Measurements from ENCODE around the gene SGSM2. TPM values are rescaled to one million over a fixed set of nuclear protein-coding genes. Genes with fewer than 3 reads are reported as not detected.

Gene SGSM2
- polyA plus RNA-seq, 1 donor from 2014 or later: 222 TPM

DNA sequence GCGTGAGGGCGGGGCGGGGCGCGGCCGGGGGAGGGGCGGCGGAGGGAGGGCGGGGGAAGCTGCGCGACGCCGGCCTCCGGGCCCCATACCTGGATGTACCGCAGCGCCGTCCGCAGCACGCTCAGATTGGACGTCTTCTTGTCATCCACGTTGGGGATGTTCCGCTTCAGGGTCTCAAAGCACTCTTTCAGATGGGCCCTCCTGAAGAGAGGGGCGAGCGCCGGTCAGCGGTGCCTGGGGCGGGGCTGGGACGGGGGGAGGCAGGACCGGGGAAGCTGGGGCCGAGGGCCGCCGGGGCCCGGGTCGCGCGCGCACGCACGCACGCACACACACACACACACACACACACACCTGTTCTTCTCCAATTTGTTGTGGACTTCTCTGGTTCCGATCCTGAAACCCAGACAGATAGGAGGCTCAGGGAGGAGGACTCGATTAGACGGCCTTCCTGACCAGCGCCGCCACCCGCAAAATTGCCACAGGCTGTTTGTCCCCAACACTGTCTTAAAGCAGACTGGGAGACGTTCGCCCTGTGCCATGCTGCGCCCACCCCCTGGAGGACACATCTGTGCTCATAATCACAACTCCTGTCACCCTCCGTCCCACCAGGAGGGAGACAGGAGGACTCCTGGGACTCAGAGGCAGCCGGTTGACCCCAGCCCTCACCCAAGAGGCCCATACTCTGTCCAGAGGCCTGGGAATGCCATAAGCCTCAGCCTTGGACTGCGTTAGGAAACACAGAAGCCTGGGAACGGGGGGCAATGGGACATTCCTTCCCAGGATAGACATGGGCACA, 56.9 kb downstream of the SGSM2 start:
- Histone ChIP-seq H3K9me2 (ENCODE audit: insufficient read depth, low read length) (no peaks in the 10 kb centered on the region), H3K27me3 (ENCODE audit: insufficient read depth, low read depth, low read length) (no peaks in the 10 kb centered on the region), H2AFZ (ENCODE audit: low read depth, low read length) (no peak overlapping the region), H3K9me3 (ENCODE audit: low read length) (no peaks in the 10 kb centered on the region), H3K36me3 (ENCODE audit: insufficient read depth, low read length) (no peaks in the 10 kb centered on the region), H3K4me3 (ENCODE audit: low read length) (peak overlapping the region; percentile 21), H4K20me1 (ENCODE audit: insufficient read depth) (peaks cover 38% of the 10 kb centered on the region), H3K79me2 (replicated peaks; ENCODE audit: insufficient read depth, low read length) (peaks cover 69% of the 10 kb centered on the region), H3K9ac (ENCODE audit: low read length) (peak overlapping the region; percentile 30), H3K4me2 (ENCODE audit: low read length) (no peak overlapping the region), H3F3A (ENCODE audit: insufficient read depth, low read length, poor library complexity, severe bottlenecking) (peaks cover 7% of the 10 kb centered on the region), H3K27ac (ENCODE audit: low read length) (peak overlapping the region; percentile 31)
- TF ChIP-seq, protein P1, sequence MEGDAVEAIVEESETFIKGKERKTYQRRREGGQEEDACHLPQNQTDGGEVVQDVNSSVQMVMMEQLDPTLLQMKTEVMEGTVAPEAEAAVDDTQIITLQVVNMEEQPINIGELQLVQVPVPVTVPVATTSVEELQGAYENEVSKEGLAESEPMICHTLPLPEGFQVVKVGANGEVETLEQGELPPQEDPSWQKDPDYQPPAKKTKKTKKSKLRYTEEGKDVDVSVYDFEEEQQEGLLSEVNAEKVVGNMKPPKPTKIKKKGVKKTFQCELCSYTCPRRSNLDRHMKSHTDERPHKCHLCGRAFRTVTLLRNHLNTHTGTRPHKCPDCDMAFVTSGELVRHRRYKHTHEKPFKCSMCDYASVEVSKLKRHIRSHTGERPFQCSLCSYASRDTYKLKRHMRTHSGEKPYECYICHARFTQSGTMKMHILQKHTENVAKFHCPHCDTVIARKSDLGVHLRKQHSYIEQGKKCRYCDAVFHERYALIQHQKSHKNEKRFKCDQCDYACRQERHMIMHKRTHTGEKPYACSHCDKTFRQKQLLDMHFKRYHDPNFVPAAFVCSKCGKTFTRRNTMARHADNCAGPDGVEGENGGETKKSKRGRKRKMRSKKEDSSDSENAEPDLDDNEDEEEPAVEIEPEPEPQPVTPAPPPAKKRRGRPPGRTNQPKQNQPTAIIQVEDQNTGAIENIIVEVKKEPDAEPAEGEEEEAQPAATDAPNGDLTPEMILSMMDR (IDR thresholded peaks at IDR 0.05; ENCODE audit: poor library complexity, severe bottlenecking): no peak
- TF ChIP-seq, protein P2, sequence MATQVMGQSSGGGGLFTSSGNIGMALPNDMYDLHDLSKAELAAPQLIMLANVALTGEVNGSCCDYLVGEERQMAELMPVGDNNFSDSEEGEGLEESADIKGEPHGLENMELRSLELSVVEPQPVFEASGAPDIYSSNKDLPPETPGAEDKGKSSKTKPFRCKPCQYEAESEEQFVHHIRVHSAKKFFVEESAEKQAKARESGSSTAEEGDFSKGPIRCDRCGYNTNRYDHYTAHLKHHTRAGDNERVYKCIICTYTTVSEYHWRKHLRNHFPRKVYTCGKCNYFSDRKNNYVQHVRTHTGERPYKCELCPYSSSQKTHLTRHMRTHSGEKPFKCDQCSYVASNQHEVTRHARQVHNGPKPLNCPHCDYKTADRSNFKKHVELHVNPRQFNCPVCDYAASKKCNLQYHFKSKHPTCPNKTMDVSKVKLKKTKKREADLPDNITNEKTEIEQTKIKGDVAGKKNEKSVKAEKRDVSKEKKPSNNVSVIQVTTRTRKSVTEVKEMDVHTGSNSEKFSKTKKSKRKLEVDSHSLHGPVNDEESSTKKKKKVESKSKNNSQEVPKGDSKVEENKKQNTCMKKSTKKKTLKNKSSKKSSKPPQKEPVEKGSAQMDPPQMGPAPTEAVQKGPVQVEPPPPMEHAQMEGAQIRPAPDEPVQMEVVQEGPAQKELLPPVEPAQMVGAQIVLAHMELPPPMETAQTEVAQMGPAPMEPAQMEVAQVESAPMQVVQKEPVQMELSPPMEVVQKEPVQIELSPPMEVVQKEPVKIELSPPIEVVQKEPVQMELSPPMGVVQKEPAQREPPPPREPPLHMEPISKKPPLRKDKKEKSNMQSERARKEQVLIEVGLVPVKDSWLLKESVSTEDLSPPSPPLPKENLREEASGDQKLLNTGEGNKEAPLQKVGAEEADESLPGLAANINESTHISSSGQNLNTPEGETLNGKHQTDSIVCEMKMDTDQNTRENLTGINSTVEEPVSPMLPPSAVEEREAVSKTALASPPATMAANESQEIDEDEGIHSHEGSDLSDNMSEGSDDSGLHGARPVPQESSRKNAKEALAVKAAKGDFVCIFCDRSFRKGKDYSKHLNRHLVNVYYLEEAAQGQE (IDR thresholded peaks at IDR 0.05; ENCODE audit: borderline replicate concordance): no peak
- TF ChIP-seq MXI1 (conservative IDR thresholded peaks at IDR 0.05; ENCODE audit: poor library complexity, severe bottlenecking) (no peak), TAF1 (IDR thresholded peaks at IDR 0.05; ENCODE audit: low read depth) (no peak), POLR2AphosphoS5 (IDR thresholded peaks at IDR 0.05) (no peak), EZH2 (IDR thresholded peaks at IDR 0.05; ENCODE audit: borderline replicate concordance, insufficient read depth, low read length, poor library complexity, severe bottlenecking) (no peak), SMC3 (conservative IDR thresholded peaks at IDR 0.05; ENCODE audit: poor library complexity) (no peak), RAD21 (conservative IDR thresholded peaks at IDR 0.05) (no peak), EP300 (conservative IDR thresholded peaks at IDR 0.05; ENCODE audit: poor library complexity, severe bottlenecking) (no peak)

DNA sequence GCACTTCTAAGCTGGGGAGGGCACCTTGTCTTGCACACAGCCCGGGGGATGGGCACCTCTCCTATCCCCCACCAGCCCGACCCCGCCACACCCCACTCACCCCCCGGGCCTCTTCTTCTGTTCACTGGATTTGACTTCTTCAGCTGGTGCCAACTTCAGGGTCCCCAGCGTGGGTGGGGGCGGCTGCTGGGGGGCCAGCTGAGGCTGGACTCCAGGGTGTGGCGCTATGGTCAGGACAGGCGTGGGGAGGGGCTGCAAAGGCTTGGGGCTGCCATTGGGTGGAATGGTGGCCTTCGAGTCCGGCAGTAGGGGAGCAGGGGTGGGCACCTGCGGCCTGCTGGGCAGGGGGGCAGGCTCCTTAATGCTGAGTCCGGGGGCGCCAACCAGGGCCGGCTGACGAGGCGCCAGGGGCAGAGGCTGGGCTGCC, 57.5 kb downstream of the SGSM2 start:
- Histone ChIP-seq H3F3A (ENCODE audit: insufficient read depth, low read length, poor library complexity, severe bottlenecking) (peaks cover 7% of the 10 kb centered on the region), H3K36me3 (ENCODE audit: insufficient read depth, low read length) (no peaks in the 10 kb centered on the region), H3K27ac (ENCODE audit: low read length) (no peak overlapping the region), H3K4me2 (ENCODE audit: low read length) (no peak overlapping the region), H3K9me3 (ENCODE audit: low read length) (no peaks in the 10 kb centered on the region), H4K20me1 (ENCODE audit: insufficient read depth) (peaks cover 38% of the 10 kb centered on the region), H3K9me2 (ENCODE audit: insufficient read depth, low read length) (no peaks in the 10 kb centered on the region), H3K27me3 (ENCODE audit: insufficient read depth, low read depth, low read length) (no peaks in the 10 kb centered on the region), H3K4me3 (ENCODE audit: low read length) (no peak overlapping the region), H3K9ac (ENCODE audit: low read length) (peak overlapping the region; percentile 30), H2AFZ (ENCODE audit: low read depth, low read length) (no peak overlapping the region), H3K79me2 (replicated peaks; ENCODE audit: insufficient read depth, low read length) (peaks cover 71% of the 10 kb centered on the region)
- no peak for TF ChIP-seq EP300 (conservative IDR thresholded peaks at IDR 0.05; ENCODE audit: poor library complexity, severe bottlenecking)
- TF ChIP-seq POLR2AphosphoS5 (IDR thresholded peaks at IDR 0.05): no peak
- no peak for TF ChIP-seq MXI1 (conservative IDR thresholded peaks at IDR 0.05; ENCODE audit: poor library complexity, severe bottlenecking)
- TF ChIP-seq SMC3 (conservative IDR thresholded peaks at IDR 0.05; ENCODE audit: poor library complexity): no peak
- no peak for TF ChIP-seq EZH2 (IDR thresholded peaks at IDR 0.05; ENCODE audit: borderline replicate concordance, insufficient read depth, low read length, poor library complexity, severe bottlenecking)
- TF ChIP-seq, protein P2 (IDR thresholded peaks at IDR 0.05; ENCODE audit: borderline replicate concordance): no peak
- TF ChIP-seq, protein P1 (IDR thresholded peaks at IDR 0.05; ENCODE audit: poor library complexity, severe bottlenecking): no peak
- TF ChIP-seq TAF1 (IDR thresholded peaks at IDR 0.05; ENCODE audit: low read depth): no peak
- no peak for TF ChIP-seq RAD21 (conservative IDR thresholded peaks at IDR 0.05)
